Measurements from ENCODE around the gene PLD5.

DNA sequence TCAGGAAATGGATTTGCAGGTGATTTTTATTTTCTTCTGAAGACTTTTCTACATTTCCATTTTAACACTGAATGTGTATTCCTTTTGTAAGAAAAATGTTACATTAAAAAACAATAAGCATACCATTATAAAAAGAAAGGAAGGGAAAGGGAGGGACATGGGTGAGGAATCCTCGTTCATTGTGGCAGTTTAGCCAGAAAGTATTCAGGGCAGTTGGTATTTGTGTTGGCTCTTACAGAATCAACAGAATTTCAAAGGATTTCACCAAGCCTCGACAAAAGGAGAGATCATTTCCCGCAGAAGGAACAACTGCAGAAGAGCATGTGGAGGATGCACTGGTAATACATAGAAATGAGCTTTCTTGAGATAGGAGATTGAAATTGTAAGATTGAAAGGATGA, 35.0 kb downstream of the PLD5 start:
- no peak for TF ChIP-seq NFIC (IDR thresholded peaks at IDR 0.05)
- TF ChIP-seq FOXM1 (IDR thresholded peaks at IDR 0.05; ENCODE audit: borderline replicate concordance, low read depth), result no peak
- TF ChIP-seq, protein P1, sequence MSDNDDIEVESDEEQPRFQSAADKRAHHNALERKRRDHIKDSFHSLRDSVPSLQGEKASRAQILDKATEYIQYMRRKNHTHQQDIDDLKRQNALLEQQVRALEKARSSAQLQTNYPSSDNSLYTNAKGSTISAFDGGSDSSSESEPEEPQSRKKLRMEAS (IDR thresholded peaks at IDR 0.05), result no peak
- TF ChIP-seq TEAD4 (IDR thresholded peaks at IDR 0.05), result no peak
- no peak for TF ChIP-seq TCF12 (IDR thresholded peaks at IDR 0.05; ENCODE audit: low read depth)
- no peak for TF ChIP-seq TAF1 (IDR thresholded peaks at IDR 0.05; ENCODE audit: low read depth)
- no peak for TF ChIP-seq RAD21 (IDR thresholded peaks at IDR 0.05; ENCODE audit: low read depth)
- TF ChIP-seq, protein P2, sequence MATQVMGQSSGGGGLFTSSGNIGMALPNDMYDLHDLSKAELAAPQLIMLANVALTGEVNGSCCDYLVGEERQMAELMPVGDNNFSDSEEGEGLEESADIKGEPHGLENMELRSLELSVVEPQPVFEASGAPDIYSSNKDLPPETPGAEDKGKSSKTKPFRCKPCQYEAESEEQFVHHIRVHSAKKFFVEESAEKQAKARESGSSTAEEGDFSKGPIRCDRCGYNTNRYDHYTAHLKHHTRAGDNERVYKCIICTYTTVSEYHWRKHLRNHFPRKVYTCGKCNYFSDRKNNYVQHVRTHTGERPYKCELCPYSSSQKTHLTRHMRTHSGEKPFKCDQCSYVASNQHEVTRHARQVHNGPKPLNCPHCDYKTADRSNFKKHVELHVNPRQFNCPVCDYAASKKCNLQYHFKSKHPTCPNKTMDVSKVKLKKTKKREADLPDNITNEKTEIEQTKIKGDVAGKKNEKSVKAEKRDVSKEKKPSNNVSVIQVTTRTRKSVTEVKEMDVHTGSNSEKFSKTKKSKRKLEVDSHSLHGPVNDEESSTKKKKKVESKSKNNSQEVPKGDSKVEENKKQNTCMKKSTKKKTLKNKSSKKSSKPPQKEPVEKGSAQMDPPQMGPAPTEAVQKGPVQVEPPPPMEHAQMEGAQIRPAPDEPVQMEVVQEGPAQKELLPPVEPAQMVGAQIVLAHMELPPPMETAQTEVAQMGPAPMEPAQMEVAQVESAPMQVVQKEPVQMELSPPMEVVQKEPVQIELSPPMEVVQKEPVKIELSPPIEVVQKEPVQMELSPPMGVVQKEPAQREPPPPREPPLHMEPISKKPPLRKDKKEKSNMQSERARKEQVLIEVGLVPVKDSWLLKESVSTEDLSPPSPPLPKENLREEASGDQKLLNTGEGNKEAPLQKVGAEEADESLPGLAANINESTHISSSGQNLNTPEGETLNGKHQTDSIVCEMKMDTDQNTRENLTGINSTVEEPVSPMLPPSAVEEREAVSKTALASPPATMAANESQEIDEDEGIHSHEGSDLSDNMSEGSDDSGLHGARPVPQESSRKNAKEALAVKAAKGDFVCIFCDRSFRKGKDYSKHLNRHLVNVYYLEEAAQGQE (IDR thresholded peaks at IDR 0.05; ENCODE audit: low read depth), result no peak
- no peak for TF ChIP-seq ZBTB7A (IDR thresholded peaks at IDR 0.05; ENCODE audit: low read depth)
- no peak for TF ChIP-seq CREB1 (IDR thresholded peaks at IDR 0.05; ENCODE audit: low read depth)
